Fibroblast of gingiva (primary cell): Measurements from ENCODE around the gene SMIM24.

ENCODE experiments used
- DNase-seq: peaks from one replicate; pipeline ENCODE4 v3.0.0-alpha.2; 2011; ENCODE audit warnings: low read depth

SMIM24 gene

GRCh38 chr19:3474010-3474409 lies 6.3 kb downstream of the SMIM24 start:
- no peak for DNase-seq

GRCh38 chr19:3471954-3472655 lies 8.2 kb downstream of the SMIM24 start:
- DNase-seq, result no peak

- no peak for DNase-seq
Measured at GRCh38 chr19:3470500-3471128, 9.7 kb downstream of the SMIM24 start.

- no peak for DNase-seq
Measured at GRCh38 chr19:3469638-3470499, 10.5 kb downstream of the SMIM24 start.

- DNase-seq, result no peak
Measured at GRCh38 chr19:3468211-3468610, 12.1 kb downstream of the SMIM24 start.

GRCh38 chr19:3467437-3468198 lies 12.7 kb downstream of the SMIM24 start:
- no peak for DNase-seq

- DNase-seq, result no peak
Measured at GRCh38 chr19:3466635-3467034, 13.7 kb downstream of the SMIM24 start.

- no peak for DNase-seq
Measured at GRCh38 chr19:3465552-3465951, 14.8 kb downstream of the SMIM24 start.

- DNase-seq, result no peak
Measured at GRCh38 chr19:3464587-3465235, 15.6 kb downstream of the SMIM24 start.

- DNase-seq, result no peak
Measured at GRCh38 chr19:3463714-3464586, 16.4 kb downstream of the SMIM24 start.

GRCh38 chr19:3462991-3463713 lies 17.2 kb downstream of the SMIM24 start:
- no peak for DNase-seq

GRCh38 chr19:3459965-3460582 lies 20.3 kb downstream of the SMIM24 start:
- no peak for DNase-seq

- DNase-seq, result peak; percentile 86
Measured at GRCh38 chr19:3459089-3459881, 21.0 kb downstream of the SMIM24 start.

- DNase-seq, result no peak
Measured at GRCh38 chr19:3458229-3459088, 21.9 kb downstream of the SMIM24 start.

GRCh38 chr19:3457528-3458228 lies 22.6 kb downstream of the SMIM24 start:
- DNase-seq, result no peak

GRCh38 chr19:3456925-3457527 lies 23.3 kb downstream of the SMIM24 start:
- no peak for DNase-seq
